ENCODE measurements around the gene TAGAP.

The TAGAP gene

DNA sequence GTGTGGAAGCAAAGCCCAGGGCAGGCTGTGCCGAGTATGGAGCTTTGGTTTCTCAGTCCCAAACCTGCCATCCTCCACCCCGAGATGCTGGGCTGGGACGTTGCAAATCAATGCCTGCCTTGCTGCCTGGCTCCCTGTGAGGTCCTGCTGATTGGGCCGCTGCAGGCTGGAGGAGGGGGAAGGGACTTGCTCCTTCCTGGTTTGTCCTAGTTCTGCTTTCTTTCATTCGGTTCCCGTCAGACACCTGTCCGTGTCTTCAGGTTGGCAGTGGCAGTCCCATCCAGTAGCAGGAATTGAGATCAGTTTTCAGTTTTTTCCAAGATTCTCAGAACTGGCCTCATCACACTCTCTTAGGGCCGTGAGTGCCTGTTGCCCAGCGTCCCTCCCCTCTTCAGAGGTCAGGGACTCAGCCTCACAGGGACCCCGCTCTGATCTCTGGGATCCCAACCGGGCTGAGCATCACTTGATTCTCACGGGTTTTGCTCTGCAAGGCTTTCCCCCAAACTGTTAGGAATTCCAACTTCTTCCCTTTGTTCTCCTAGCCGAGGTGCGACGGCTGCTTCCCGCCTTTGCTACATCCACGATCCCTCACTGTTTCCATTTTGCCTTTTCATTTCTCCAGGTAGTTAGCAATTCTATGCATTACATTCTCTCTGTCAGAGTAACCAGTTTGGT is 24.2 kb upstream of the TAGAP start:
- Histone ChIP-seq H3K36me3 (ENCODE audit: insufficient read depth, low read length) (no peaks in the 10 kb centered on the region), H3K27ac (ENCODE audit: low read depth, low read length) (no peak overlapping the region), H3K79me2 (ENCODE audit: control insufficient read depth, insufficient read depth, low read length, unreplicated experiment) (no peaks in the 10 kb centered on the region), H2AFZ (ENCODE audit: low read length, unreplicated experiment) (no peak overlapping the region), H3K27me3 (ENCODE audit: insufficient read depth, low read length) (peaks cover 88% of the 10 kb centered on the region), H3K4me3 (ENCODE audit: low read depth, low read length) (no peak overlapping the region), H3K4me1 (ENCODE audit: control insufficient read depth, insufficient read depth, low read length, unreplicated experiment) (no peaks in the 10 kb centered on the region)

GRCh38 chr6:159067334-159067733 is 22.5 kb upstream of the TAGAP start:
- Histone ChIP-seq H3K79me2 (ENCODE audit: control insufficient read depth, insufficient read depth, low read length, unreplicated experiment) (no peaks in the 10 kb centered on the region), H3K4me3 (ENCODE audit: low read depth, low read length) (no peak overlapping the region), H3K27ac (ENCODE audit: low read depth, low read length) (no peak overlapping the region), H3K4me1 (ENCODE audit: control insufficient read depth, insufficient read depth, low read length, unreplicated experiment) (no peaks in the 10 kb centered on the region), H3K27me3 (ENCODE audit: insufficient read depth, low read length) (peaks cover 90% of the 10 kb centered on the region), H3K36me3 (ENCODE audit: insufficient read depth, low read length) (no peaks in the 10 kb centered on the region), H2AFZ (ENCODE audit: low read length, unreplicated experiment) (no peak overlapping the region)

DNA sequence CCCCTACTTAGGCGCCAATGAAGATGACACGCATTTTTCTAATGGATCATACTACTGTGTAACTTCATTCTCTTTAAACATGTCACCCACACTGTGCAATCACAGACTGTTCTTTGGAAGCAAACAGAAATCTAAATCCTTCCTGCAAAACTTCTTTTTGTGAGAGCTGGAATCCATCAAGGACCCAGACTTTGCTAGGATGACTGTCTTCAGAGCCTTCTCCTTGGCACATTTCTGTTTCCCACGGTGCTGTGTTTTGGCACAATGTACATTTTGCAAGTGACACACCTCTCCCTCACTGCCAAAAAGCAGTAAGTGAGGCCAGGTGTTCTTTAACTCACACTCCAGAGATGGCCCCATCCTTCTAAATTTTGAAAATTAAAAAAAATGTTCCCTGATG is 21.7 kb upstream of the TAGAP start:
- H3K27ac ChIP-seq (ENCODE audit: low read depth, low read length): no peak overlapping the region
- H3K4me1 ChIP-seq (ENCODE audit: control insufficient read depth, insufficient read depth, low read length, unreplicated experiment): no peaks in the 10 kb centered on the region
- no peaks in the 10 kb centered on the region for H3K36me3 ChIP-seq (ENCODE audit: insufficient read depth, low read length)
- peaks cover 90% of the 10 kb centered on the region for H3K27me3 ChIP-seq (ENCODE audit: insufficient read depth, low read length)
- no peak overlapping the region for H2AFZ ChIP-seq (ENCODE audit: low read length, unreplicated experiment)
- no peaks in the 10 kb centered on the region for H3K79me2 ChIP-seq (ENCODE audit: control insufficient read depth, insufficient read depth, low read length, unreplicated experiment)
- H3K4me3 ChIP-seq (ENCODE audit: low read depth, low read length): no peak overlapping the region

DNA sequence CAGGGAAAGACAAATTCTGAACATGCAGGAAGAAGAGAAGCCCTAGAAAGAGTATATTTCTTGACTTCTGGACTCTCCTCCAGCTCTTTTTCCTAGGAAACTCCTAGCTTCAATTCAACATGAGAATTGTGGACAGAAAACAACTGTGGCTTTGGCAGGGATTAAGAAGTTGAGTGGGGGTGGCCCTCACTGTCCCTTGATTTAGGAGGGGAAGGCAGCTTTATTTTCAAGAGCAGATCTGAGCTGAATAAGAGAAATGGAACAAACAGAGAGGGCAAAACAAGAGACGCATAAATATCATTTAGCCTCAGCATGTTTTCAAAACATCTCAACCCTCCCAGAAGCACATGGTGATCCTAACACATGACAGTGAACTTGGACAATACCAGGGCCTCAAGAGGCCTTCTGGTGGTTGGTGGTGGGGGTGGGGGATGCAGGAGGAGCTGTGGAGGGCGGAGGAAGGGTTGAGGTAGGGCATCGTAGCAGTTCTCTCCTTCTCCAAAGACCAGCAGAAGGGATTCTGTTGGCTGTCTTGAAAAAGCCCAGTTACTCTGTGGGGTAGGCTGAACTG is 21.1 kb upstream of the TAGAP start:
- H3K36me3 ChIP-seq (ENCODE audit: insufficient read depth, low read length): no peaks in the 10 kb centered on the region

DNA sequence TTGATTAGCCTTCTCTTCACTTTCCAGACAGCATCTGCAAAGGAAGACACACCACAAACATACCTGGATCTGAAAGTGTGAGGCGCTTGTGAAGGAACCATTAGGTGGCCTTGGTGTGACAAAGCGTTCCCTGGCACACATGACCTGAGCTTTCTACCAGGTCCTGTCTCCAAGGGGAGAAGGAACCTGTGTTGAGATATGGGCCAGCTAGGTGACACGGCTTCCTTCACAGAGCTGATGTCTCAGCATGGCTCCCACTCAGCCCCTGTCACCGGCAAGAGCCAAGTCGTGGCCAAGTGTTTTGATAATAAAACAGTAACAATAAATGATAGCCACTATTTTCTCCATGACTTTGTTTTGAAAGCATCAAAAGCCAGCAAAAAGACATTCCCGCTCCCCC is 20.3 kb upstream of the TAGAP start:
- H3K79me2 ChIP-seq (ENCODE audit: control insufficient read depth, insufficient read depth, low read length, unreplicated experiment): no peaks in the 10 kb centered on the region
- no peak overlapping the region for H3K4me3 ChIP-seq (ENCODE audit: low read depth, low read length)
- H3K36me3 ChIP-seq (ENCODE audit: insufficient read depth, low read length): no peaks in the 10 kb centered on the region
- no peak overlapping the region for H3K27ac ChIP-seq (ENCODE audit: low read depth, low read length)
- no peaks in the 10 kb centered on the region for H3K4me1 ChIP-seq (ENCODE audit: control insufficient read depth, insufficient read depth, low read length, unreplicated experiment)
- peaks cover 99% of the 10 kb centered on the region for H3K27me3 ChIP-seq (ENCODE audit: insufficient read depth, low read length)
- H2AFZ ChIP-seq (ENCODE audit: low read length, unreplicated experiment): no peak overlapping the region

More for the DNA sequence above, 21.1 kb upstream of the TAGAP start:
- Histone ChIP-seq H3K27me3 (ENCODE audit: insufficient read depth, low read length) (peaks cover 94% of the 10 kb centered on the region), H3K27ac (ENCODE audit: low read depth, low read length) (no peak overlapping the region), H3K4me1 (ENCODE audit: control insufficient read depth, insufficient read depth, low read length, unreplicated experiment) (no peaks in the 10 kb centered on the region), H3K79me2 (ENCODE audit: control insufficient read depth, insufficient read depth, low read length, unreplicated experiment) (no peaks in the 10 kb centered on the region), H2AFZ (ENCODE audit: low read length, unreplicated experiment) (no peak overlapping the region), H3K4me3 (ENCODE audit: low read depth, low read length) (no peak overlapping the region)

DNA sequence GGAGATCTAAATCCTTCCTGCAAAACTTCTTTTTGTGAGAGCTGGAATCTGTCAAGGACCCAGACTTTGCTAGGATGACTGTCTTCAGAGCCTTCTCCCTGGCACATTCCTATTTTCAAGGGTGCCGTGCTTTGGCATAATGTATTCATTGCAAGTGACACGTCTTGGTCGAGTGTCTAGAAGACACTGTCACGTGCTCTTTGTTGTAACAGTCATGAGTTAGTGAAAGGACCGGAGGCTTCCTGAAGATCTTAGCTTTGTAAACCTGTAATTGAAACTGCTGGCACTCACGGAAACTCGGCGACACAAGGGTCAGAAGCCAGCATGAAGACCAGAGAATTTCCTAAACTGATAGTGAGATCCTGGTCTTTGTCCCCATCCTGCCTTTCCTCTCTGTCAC is 19.7 kb upstream of the TAGAP start:
- H3K4me1 ChIP-seq (ENCODE audit: control insufficient read depth, insufficient read depth, low read length, unreplicated experiment): no peaks in the 10 kb centered on the region
- no peaks in the 10 kb centered on the region for H3K36me3 ChIP-seq (ENCODE audit: insufficient read depth, low read length)
- H3K27me3 ChIP-seq (ENCODE audit: insufficient read depth, low read length): peaks cover 99% of the 10 kb centered on the region
- no peaks in the 10 kb centered on the region for H3K79me2 ChIP-seq (ENCODE audit: control insufficient read depth, insufficient read depth, low read length, unreplicated experiment)
- no peak overlapping the region for H3K4me3 ChIP-seq (ENCODE audit: low read depth, low read length)
- H3K27ac ChIP-seq (ENCODE audit: low read depth, low read length): no peak overlapping the region
- no peak overlapping the region for H2AFZ ChIP-seq (ENCODE audit: low read length, unreplicated experiment)

DNA sequence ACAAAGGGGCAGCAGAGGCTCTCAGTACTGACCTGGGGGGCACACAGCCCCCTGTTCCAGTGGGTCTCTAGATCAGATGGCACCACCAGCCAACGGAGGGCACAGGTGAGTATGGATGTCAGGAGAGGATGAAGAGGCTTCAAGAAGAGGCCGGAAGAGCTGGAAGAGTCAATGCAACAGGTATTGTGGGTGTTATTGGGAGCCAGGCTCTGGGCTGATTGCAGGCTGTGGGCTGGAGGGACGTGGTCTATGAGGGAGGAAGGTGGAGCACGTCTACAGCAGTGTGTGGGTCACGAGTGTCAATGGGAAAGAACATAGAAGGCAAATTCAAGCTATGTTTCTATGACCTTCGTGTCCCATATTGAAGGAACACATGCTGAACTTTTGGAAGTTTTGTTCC is 18.8 kb upstream of the TAGAP start:
- H3K4me1 ChIP-seq (ENCODE audit: control insufficient read depth, insufficient read depth, low read length, unreplicated experiment): no peaks in the 10 kb centered on the region
- no peaks in the 10 kb centered on the region for H3K79me2 ChIP-seq (ENCODE audit: control insufficient read depth, insufficient read depth, low read length, unreplicated experiment)
- no peaks in the 10 kb centered on the region for H3K36me3 ChIP-seq (ENCODE audit: insufficient read depth, low read length)
- H2AFZ ChIP-seq (ENCODE audit: low read length, unreplicated experiment): no peak overlapping the region
- H3K27ac ChIP-seq (ENCODE audit: low read depth, low read length): no peak overlapping the region
- H3K4me3 ChIP-seq (ENCODE audit: low read depth, low read length): no peak overlapping the region
- H3K27me3 ChIP-seq (ENCODE audit: insufficient read depth, low read length): peaks cover 99% of the 10 kb centered on the region

DNA sequence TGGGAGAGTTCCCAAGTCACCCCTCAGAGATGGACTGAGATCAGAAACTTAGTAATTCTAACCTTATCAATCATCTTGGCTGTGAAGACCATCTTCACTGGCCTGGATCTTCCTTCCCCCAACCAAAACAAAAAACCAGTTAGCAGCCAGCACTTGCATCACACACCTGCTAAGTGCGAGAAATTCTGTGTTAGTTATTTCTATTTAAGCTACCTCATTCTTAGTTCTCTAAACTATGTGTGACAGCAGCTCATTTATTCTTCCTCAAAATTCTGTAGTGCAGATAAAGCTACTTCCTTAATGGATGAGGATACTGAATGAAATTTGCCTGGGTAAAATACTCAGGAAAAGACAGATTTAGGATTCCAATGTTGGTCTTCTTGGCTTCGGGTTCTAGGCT is 18.2 kb upstream of the TAGAP start:
- H3K4me1 ChIP-seq (ENCODE audit: control insufficient read depth, insufficient read depth, low read length, unreplicated experiment): no peaks in the 10 kb centered on the region
- H3K79me2 ChIP-seq (ENCODE audit: control insufficient read depth, insufficient read depth, low read length, unreplicated experiment): no peaks in the 10 kb centered on the region
- no peak overlapping the region for H3K27ac ChIP-seq (ENCODE audit: low read depth, low read length)
- peaks cover 98% of the 10 kb centered on the region for H3K27me3 ChIP-seq (ENCODE audit: insufficient read depth, low read length)
- H3K4me3 ChIP-seq (ENCODE audit: low read depth, low read length): no peak overlapping the region
- no peaks in the 10 kb centered on the region for H3K36me3 ChIP-seq (ENCODE audit: insufficient read depth, low read length)
- H2AFZ ChIP-seq (ENCODE audit: low read length, unreplicated experiment): no peak overlapping the region

DNA sequence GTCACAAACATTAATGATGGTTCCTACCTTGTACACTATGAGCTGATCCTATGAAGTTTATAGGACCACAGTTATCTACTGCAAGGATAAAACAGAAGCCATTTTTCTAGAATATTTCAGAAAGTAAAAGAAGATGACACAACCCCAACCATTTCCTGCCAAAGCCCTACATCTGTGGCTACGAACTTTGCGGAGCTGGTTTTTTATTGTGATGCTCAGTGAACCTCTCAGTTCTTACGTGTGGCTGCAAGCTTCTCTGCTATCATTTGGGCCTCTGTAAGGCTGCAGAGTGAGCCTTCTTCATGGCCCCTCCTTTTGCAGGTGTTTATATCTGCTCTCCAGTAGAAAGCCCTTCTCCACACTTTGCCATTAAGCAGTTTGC is 17.8 kb upstream of the TAGAP start:
- Histone ChIP-seq H3K36me3 (ENCODE audit: insufficient read depth, low read length) (no peaks in the 10 kb centered on the region), H3K4me1 (ENCODE audit: control insufficient read depth, insufficient read depth, low read length, unreplicated experiment) (no peaks in the 10 kb centered on the region), H2AFZ (ENCODE audit: low read length, unreplicated experiment) (no peak overlapping the region), H3K27ac (ENCODE audit: low read depth, low read length) (no peak overlapping the region), H3K79me2 (ENCODE audit: control insufficient read depth, insufficient read depth, low read length, unreplicated experiment) (no peaks in the 10 kb centered on the region), H3K4me3 (ENCODE audit: low read depth, low read length) (no peak overlapping the region), H3K27me3 (ENCODE audit: insufficient read depth, low read length) (peaks cover 98% of the 10 kb centered on the region)

DNA sequence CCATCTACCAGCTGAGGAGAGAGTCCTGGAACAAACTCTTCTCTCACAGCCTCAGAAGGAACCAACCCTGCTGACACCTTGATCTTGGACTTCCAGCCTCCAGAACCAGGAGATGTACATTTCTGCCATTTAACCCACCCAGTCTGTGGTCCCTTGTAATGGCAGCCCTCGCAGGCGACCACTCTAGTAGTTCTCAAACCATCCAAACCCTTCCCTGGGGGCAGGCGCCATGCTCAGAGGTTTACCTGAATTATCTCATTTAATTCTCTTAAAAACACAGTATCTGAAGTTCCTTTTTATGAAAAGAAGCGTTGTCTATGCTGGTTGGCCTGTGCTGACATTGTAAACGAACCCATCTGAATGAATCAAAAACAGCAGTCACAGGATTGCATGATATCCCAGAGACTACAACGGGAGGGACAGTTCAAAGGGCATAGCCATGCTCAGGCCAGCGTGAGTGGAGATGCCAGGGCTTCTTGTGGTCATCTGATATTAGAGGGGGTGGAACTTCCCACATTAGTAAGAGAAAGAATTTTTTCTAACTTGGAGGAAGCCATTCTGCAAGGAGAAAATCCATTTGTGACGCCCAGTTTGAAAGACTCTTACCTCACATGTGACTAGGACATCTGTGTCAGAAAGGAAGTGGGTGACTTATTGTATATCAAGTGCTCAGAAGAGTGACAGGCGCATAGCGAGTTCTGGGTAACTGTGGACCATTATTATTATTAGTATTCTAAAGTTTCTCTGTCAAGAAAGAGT is 17.2 kb upstream of the TAGAP start:
- H3K36me3 ChIP-seq (ENCODE audit: insufficient read depth, low read length): no peaks in the 10 kb centered on the region
- H3K4me3 ChIP-seq (ENCODE audit: low read depth, low read length): no peak overlapping the region
- no peaks in the 10 kb centered on the region for H3K79me2 ChIP-seq (ENCODE audit: control insufficient read depth, insufficient read depth, low read length, unreplicated experiment)
- H3K4me1 ChIP-seq (ENCODE audit: control insufficient read depth, insufficient read depth, low read length, unreplicated experiment): no peaks in the 10 kb centered on the region
- no peak overlapping the region for H2AFZ ChIP-seq (ENCODE audit: low read length, unreplicated experiment)
- H3K27me3 ChIP-seq (ENCODE audit: insufficient read depth, low read length): peaks cover 98% of the 10 kb centered on the region
- no peak overlapping the region for H3K27ac ChIP-seq (ENCODE audit: low read depth, low read length)

DNA sequence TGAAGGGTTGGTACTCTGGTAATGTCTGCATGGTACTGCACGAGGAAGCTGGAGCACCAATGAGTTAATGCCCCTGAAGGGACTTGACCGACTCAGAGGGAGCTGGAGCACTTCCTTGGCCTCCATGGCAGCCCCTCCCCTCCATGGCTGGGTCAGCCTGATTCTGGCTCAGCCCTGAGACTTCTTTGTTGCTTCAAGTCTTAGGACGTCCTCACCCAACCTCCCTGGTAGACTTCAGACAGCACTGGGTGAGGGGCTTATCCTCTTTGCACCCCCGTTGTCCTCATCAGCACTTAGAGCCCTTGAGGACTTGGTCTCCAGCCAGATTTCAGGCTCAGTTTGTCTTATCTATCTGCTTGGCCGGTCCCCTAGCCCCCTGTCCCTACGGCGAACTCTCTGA is 16.4 kb upstream of the TAGAP start:
- Histone ChIP-seq H3K79me2 (ENCODE audit: control insufficient read depth, insufficient read depth, low read length, unreplicated experiment) (no peaks in the 10 kb centered on the region), H3K27ac (ENCODE audit: low read depth, low read length) (no peak overlapping the region), H3K36me3 (ENCODE audit: insufficient read depth, low read length) (no peaks in the 10 kb centered on the region), H3K4me3 (ENCODE audit: low read depth, low read length) (no peak overlapping the region), H3K4me1 (ENCODE audit: control insufficient read depth, insufficient read depth, low read length, unreplicated experiment) (no peaks in the 10 kb centered on the region), H3K27me3 (ENCODE audit: insufficient read depth, low read length) (peaks cover 98% of the 10 kb centered on the region), H2AFZ (ENCODE audit: low read length, unreplicated experiment) (no peak overlapping the region)

Measured in ACC112 (cell line).